Measurements from ENCODE around the gene MALT1.

- no peak for TF ChIP-seq MYC (IDR thresholded peaks at IDR 0.05; ENCODE audit: low read depth, low read length)
- no peak for TF ChIP-seq MYC (CRISPR knock-in tag; IDR thresholded peaks at IDR 0.05; ENCODE audit: borderline replicate concordance, low read depth)
- TF ChIP-seq ZKSCAN8 (CRISPR knock-in tag; IDR thresholded peaks at IDR 0.05) = no peak
- no peak for TF ChIP-seq CHD1 (IDR thresholded peaks at IDR 0.05; ENCODE audit: low read length)
- no peak for TF ChIP-seq SMARCB1 (IDR thresholded peaks at IDR 0.05; ENCODE audit: insufficient read length, low read depth)
- TF ChIP-seq ZNF449 (CRISPR knock-in tag; IDR thresholded peaks at IDR 0.05) = no peak
- TF ChIP-seq TAF1 (IDR thresholded peaks at IDR 0.05; ENCODE audit: control insufficient read depth, extremely low read depth, insufficient read depth, low read length, severe bottlenecking) = no peak
- no peak for TF ChIP-seq JUNB (CRISPR knock-in tag; conservative IDR thresholded peaks at IDR 0.05)
- TF ChIP-seq ZBTB34 (CRISPR knock-in tag; IDR thresholded peaks at IDR 0.05) = no peak
Measured at GRCh38 chr18:58792086-58792485, 120.8 kb downstream of the MALT1 start.

Measured in K562 (cell line).